H1 (cell line): Measurements from ENCODE around the gene MAGEB1. TPM values are rescaled to one million over a fixed set of nuclear protein-coding genes. Genes with fewer than 3 reads are reported as not detected.

Source experiments
- CTCF ChIA-PET: fragments of 300-600 bp; sonication (Branson Sonifier 250); formaldehyde crosslinking; loops from one replicate; lab custom pipeline; 2021; ENCODE audit not compliant: partially characterized antibody; lab: Charles Lee
- POLR2A ChIA-PET: fragments of 300-600 bp; sonication (Branson Sonifier 250); formaldehyde crosslinking; loops from one replicate; lab custom pipeline; 2021; ENCODE audit warnings: inconsistent platforms; ENCODE audit not compliant: partially characterized antibody; lab: Charles Lee
- DNase-seq, 2 experiments: peaks; one replicate each; pipeline versions ENCODE4 v3.0.0 to v3.0.0-alpha.2; 2010 to 2022; ENCODE audit warnings: low spot score in 2 of 2, low read depth in 1 of 2, mixed read lengths in 1 of 2
- FAIRE-seq: peaks from 2 replicates; lab custom pipeline; 2011; peaks lifted over from hg19 to GRCh38; lab: Jason Lieb, UNC
- H2AFZ ChIP-seq: 2 replicates; pipeline ENCODE4 v1.8.1; 2012; ENCODE audit warnings: low read length, inconsistent platforms
- H2AK5ac ChIP-seq: 2 replicates; pipeline ENCODE4 v1.6.1; 2013; ENCODE audit warnings: low read depth, low read length
- H2BK120ac ChIP-seq: replicated peaks from 2 replicates; pipeline ENCODE3; 2013; ENCODE audit warnings: low read depth, low read length, inconsistent platforms
- H2BK12ac ChIP-seq: 2 replicates; pipeline ENCODE4 v1.6.1; 2013; ENCODE audit warnings: low read depth, low read length
- H2BK15ac ChIP-seq: 2 replicates; pipeline ENCODE4 v1.6.1; 2013; ENCODE audit warnings: low read length
- H2BK20ac ChIP-seq: 2 replicates; pipeline ENCODE4 v1.6.1; 2013; ENCODE audit warnings: low read length
- H2BK5ac ChIP-seq: 2 replicates; pipeline ENCODE4 v1.6.1; 2013; ENCODE audit warnings: low read depth, low read length
- H3K14ac ChIP-seq: 2 replicates; pipeline ENCODE4 v1.6.1; 2013; ENCODE audit warnings: inconsistent platforms; ENCODE audit not compliant: insufficient read length
- H3K18ac ChIP-seq: 2 replicates; pipeline ENCODE4 v1.6.1; 2013; ENCODE audit warnings: low read length; ENCODE audit errors: extremely low read depth
- H3K23ac ChIP-seq: 2 replicates; pipeline ENCODE4 v1.6.1; 2013; ENCODE audit warnings: inconsistent platforms; ENCODE audit not compliant: insufficient read length
- H3K23me2 ChIP-seq: 2 replicates; pipeline ENCODE4 v1.6.1; 2013; ENCODE audit warnings: low read depth, low read length
- H3K27ac ChIP-seq: 2 replicates; pipeline ENCODE4 v1.6.1; 2011; ENCODE audit warnings: low read depth, low read length, inconsistent platforms
- H3K27me3 ChIP-seq, 4 experiments: replicated peaks in 1 of 4; 1 replicate in 1 of 4; 2 replicates in 3 of 4; pipeline versions ENCODE4 v1.6.1 to v1.8.1; 2011 to 2013; ENCODE audit warnings: low read length in 3 of 4, mild to moderate bottlenecking in 3 of 4, inconsistent platforms in 2 of 4, mixed read lengths in 2 of 4, moderate library complexity in 1 of 4; ENCODE audit not compliant: control insufficient read depth in 3 of 4, insufficient read depth in 3 of 4; ENCODE audit errors: extremely low read depth in 1 of 4
- H3K36me3 ChIP-seq, 4 experiments: 2 replicates each; pipeline versions ENCODE4 v1.6.1 to v1.8.1; 2011 to 2013; ENCODE audit warnings: mild to moderate bottlenecking in 4 of 4, low read length in 3 of 4, moderate library complexity in 2 of 4, control low read depth in 1 of 4, inconsistent platforms in 1 of 4; ENCODE audit not compliant: insufficient read depth in 4 of 4, control insufficient read depth in 2 of 4
- H3K4ac ChIP-seq: replicated peaks from 2 replicates; pipeline ENCODE3; 2013; ENCODE audit warnings: low read length, low read depth, mixed read lengths, inconsistent platforms; ENCODE audit not compliant: insufficient read length
- H3K4me1 ChIP-seq, 4 experiments: replicated peaks in 1 of 4; 1 replicate in 1 of 4; 2 replicates in 3 of 4; pipeline versions ENCODE4 v1.6.1 to v1.8.1; 2011 to 2013; ENCODE audit warnings: low read length in 3 of 4, inconsistent platforms in 2 of 4, mixed read lengths in 1 of 4; ENCODE audit not compliant: insufficient read depth in 4 of 4, control insufficient read depth in 3 of 4
- H3K4me2 ChIP-seq, 2 experiments: 2 replicates each; pipeline versions ENCODE4 v1.6.1 to v1.8.1; 2011 to 2013; ENCODE audit warnings: low read depth in 2 of 2, low read length in 2 of 2, control low read depth in 1 of 2, inconsistent platforms in 1 of 2, mild to moderate bottlenecking in 1 of 2; ENCODE audit not compliant: insufficient read depth in 1 of 2
- H3K4me3 ChIP-seq, 4 experiments: fragments of 200-600, 300-600 bp in 1 of 4; sonication (generic), shearing (Covaris generic), sonication (Bioruptor Twin) in 1 of 4; 2 replicates each; pipeline versions ENCODE4 v1.5.1 to v1.8.1; 2011 to 2016; ENCODE audit warnings: low read length in 4 of 4, low read depth in 3 of 4, control low read depth in 2 of 4, inconsistent platforms in 2 of 4, mild to moderate bottlenecking in 2 of 4, mixed read lengths in 1 of 4, moderate library complexity in 1 of 4; ENCODE audit not compliant: insufficient read depth in 2 of 4; ENCODE audit errors: extremely low read depth in 1 of 4
- H3K56ac ChIP-seq: replicated peaks from 2 replicates; pipeline ENCODE3; 2013; ENCODE audit warnings: low read depth, mild to moderate bottlenecking, mixed read lengths, low read length, inconsistent platforms; ENCODE audit not compliant: insufficient read length
- H3K79me1 ChIP-seq: 2 replicates; pipeline ENCODE4 v1.6.1; 2013; ENCODE audit warnings: low read depth, low read length, control low read depth
- H3K79me2 ChIP-seq, 2 experiments: 2 replicates each; pipeline versions ENCODE4 v1.6.1 to v1.8.1; 2012 to 2013; ENCODE audit warnings: low read length in 2 of 2, mild to moderate bottlenecking in 2 of 2, inconsistent platforms in 1 of 2; ENCODE audit not compliant: insufficient read depth in 2 of 2, control insufficient read depth in 1 of 2
- H3K9ac ChIP-seq, 4 experiments: replicated peaks in 1 of 4; 1 replicate in 1 of 4; 2 replicates in 3 of 4; pipeline versions ENCODE4 v1.6.1 to v1.8.1; 2011 to 2013; ENCODE audit warnings: low read depth in 3 of 4, low read length in 3 of 4, control low read depth in 2 of 4, mild to moderate bottlenecking in 2 of 4, moderate library complexity in 2 of 4, inconsistent platforms in 1 of 4; ENCODE audit errors: extremely low read depth in 1 of 4
- H3K9me3 ChIP-seq, 2 experiments: 2 replicates each; pipeline versions ENCODE4 v1.6.1 to v1.8.1; 2012 to 2013; ENCODE audit warnings: mild to moderate bottlenecking in 2 of 2, moderate library complexity in 2 of 2, control low read depth in 1 of 2, inconsistent platforms in 1 of 2, low read depth in 1 of 2, low read length in 1 of 2, mixed read lengths in 1 of 2; ENCODE audit not compliant: insufficient read depth in 2 of 2
- H4K20me1 ChIP-seq, 2 experiments: replicated peaks in 1 of 2; 2 replicates each; pipeline versions ENCODE3 to v1.8.1; 2011 to 2013; ENCODE audit warnings: inconsistent platforms in 2 of 2, low read length in 2 of 2, mild to moderate bottlenecking in 1 of 2; ENCODE audit not compliant: insufficient read depth in 2 of 2, control insufficient read depth in 1 of 2
- H4K5ac ChIP-seq: 2 replicates; pipeline ENCODE4 v1.6.1; 2013; ENCODE audit warnings: low read length, low read depth, mixed read lengths, inconsistent platforms; ENCODE audit not compliant: insufficient read length
- H4K8ac ChIP-seq: 2 replicates; pipeline ENCODE4 v1.8.0; 2013; ENCODE audit warnings: mild to moderate bottlenecking, moderate library complexity, low read length, inconsistent platforms; ENCODE audit not compliant: insufficient read depth; ENCODE audit errors: extremely low read depth
- H4K91ac ChIP-seq: replicated peaks from 2 replicates; pipeline ENCODE3; 2013; ENCODE audit warnings: low read length, mixed read lengths, inconsistent platforms; ENCODE audit not compliant: insufficient read length
- CEBPB ChIP-seq: IDR thresholded peaks from 2 replicates; pipeline ENCODE4 v1.6.1; 2012; ENCODE audit warnings: low read depth, low read length
- EGR1 ChIP-seq: IDR thresholded peaks from 2 replicates; pipeline ENCODE4 v1.6.1; 2011; ENCODE audit warnings: low read depth, low read length, borderline replicate concordance
- GTF2F1 ChIP-seq: IDR thresholded peaks from 2 replicates; pipeline ENCODE4 v1.6.1; 2012; ENCODE audit warnings: low read depth, low read length, improper control_type of control experiment, borderline replicate concordance
- JUND ChIP-seq: IDR thresholded peaks from 2 replicates; pipeline ENCODE4 v1.6.1; 2011; ENCODE audit warnings: mild to moderate bottlenecking, improper control_type of control experiment, low read length
- MAX ChIP-seq: IDR thresholded peaks from 2 replicates; pipeline ENCODE4 v1.6.1; 2012; ENCODE audit warnings: inconsistent platforms
- RBBP5 ChIP-seq: IDR thresholded peaks from 2 replicates; pipeline ENCODE4 v1.7.1; 2012; ENCODE audit warnings: low read depth, mild to moderate bottlenecking, inconsistent platforms, low read length, moderate library complexity, borderline replicate concordance
- SIX5 ChIP-seq: IDR thresholded peaks from 2 replicates; pipeline ENCODE4 v1.6.1; 2011; ENCODE audit warnings: mild to moderate bottlenecking, low read depth, low read length
- USF2 ChIP-seq: IDR thresholded peaks from 2 replicates; pipeline ENCODE4 v1.6.1; 2011; ENCODE audit warnings: low read length, improper control_type of control experiment
- WGBS, 2 experiments: shearing (Covaris generic) in 1 of 2; methylation state at CpG; one replicate each; pipeline versions ENCODE4 v1.1.6 to v1.1.7; 2013 to 2015; ENCODE audit warnings: low lambda C conversion rate in 2 of 2, mixed read lengths in 2 of 2, inconsistent platforms in 1 of 2, low coverage in 1 of 2, missing lambda C conversion rate in 1 of 2; ENCODE audit not compliant: insufficient replicate concordance in 2 of 2, insufficient coverage in 1 of 2, insufficient read length in 1 of 2; ENCODE audit errors: extremely low coverage in 1 of 2, missing lambda C conversion rate in 1 of 2; 5-methylcytosine and 5-hydroxymethylcytosine counted together
- polyA plus RNA-seq, 7 experiments: library from polyadenylated mRNA; depleted of rRNA in 3 of 7; stranded (reverse) in 5 of 7; unstranded in 2 of 7; fragments of >200 nt in 5 of 7; fragments of 200-250 nt in 2 of 7; gene quantifications; 1 replicate in 5 of 7; 2 replicates in 1 of 7; 4 replicates in 1 of 7; pipeline versions ENCODE4 v1.2.1 to v1.2.3, GENCODE V29; 2011 to 2013; ENCODE audit warnings: missing spikeins in 2 of 7, mixed read lengths in 2 of 7
- total RNA-seq: library from RNA; stranded (reverse); fragmentation: NEBNext Ultra II Directional; extraction: Animal tissue kit (Norgen Biotek cat#: 25700); gene quantifications from 2 replicates; pipeline ENCODE4 v1.2.1, GENCODE V29; 2021

MAGEB1 gene
- total and polyA plus RNA-seq, 2 of the 8 experiments (the other 6 are each of a cell fraction or from before 2014, with no cell fraction given) = 0.05 TPM; not detected in 1

GRCh38 chrX:30224536-30224935, 22.4 kb upstream of the MAGEB1 start:
- H3K18ac ChIP-seq = no peak overlapping the region
- no peaks in the 10 kb centered on the region for H3K36me3 ChIP-seq
- H3K4ac ChIP-seq = no peak overlapping the region
- H3K23me2 ChIP-seq = no peaks in the 10 kb centered on the region
- H3K79me2 ChIP-seq = no peaks in the 10 kb centered on the region
- DNase-seq (no peak), FAIRE-seq (no peak)
- H3K4me1 ChIP-seq = peaks cover 0 to 12% (median 0%) of the 10 kb centered on the region in 4 experiments; a peak in 1 of 7 replicates
- H2AFZ ChIP-seq = no peak overlapping the region
- no peak overlapping the region for H2BK120ac ChIP-seq
- H3K9me3 ChIP-seq = no peaks in the 10 kb centered on the region
- no peaks in the 10 kb centered on the region for H3K79me1 ChIP-seq
- no peak overlapping the region for H3K9ac ChIP-seq
- H2BK12ac ChIP-seq = no peak overlapping the region
- H3K27ac ChIP-seq = no peak overlapping the region
- no peak overlapping the region for H4K8ac ChIP-seq
- H4K5ac ChIP-seq = no peak overlapping the region
- no peak overlapping the region for H3K23ac ChIP-seq
- no peak overlapping the region for H4K91ac ChIP-seq
- H2BK20ac ChIP-seq = no peak overlapping the region
- H3K4me2 ChIP-seq = no peak overlapping the region
- no peak overlapping the region for H3K56ac ChIP-seq
- no peaks in the 10 kb centered on the region for H3K27me3 ChIP-seq
- H3K14ac ChIP-seq = no peak overlapping the region
- no peak overlapping the region for H3K4me3 ChIP-seq
- POLR2A ChIA-PET = no interaction called here
- no peak overlapping the region for H2AK5ac ChIP-seq
- H4K20me1 ChIP-seq = no peaks in the 10 kb centered on the region
- H2BK15ac ChIP-seq = no peak overlapping the region
- no peak overlapping the region for H2BK5ac ChIP-seq
- CTCF ChIA-PET = interaction anchor here (0.9 kb wide), 1 partner anchor 13 kb away, joined by 3 read pairs; no protein-coding TSS in a partner anchor
- WGBS, 2 experiments = 100% methylated on average over 2 of the region's 2 CpGs; no CpG with 5 or more reads in 1 of the 2 experiments
- TF ChIP-seq RBBP5 (no peak), MAX (no peak), SIX5 (no peak), CEBPB (no peak), JUND (no peak), EGR1 (no peak), GTF2F1 (no peak), USF2 (no peak)
